HL-60 (cell line): Measurements from ENCODE around the gene CNDP2.

Experiments used
- DNase-seq, 2 experiments: peaks; one replicate each; pipeline ENCODE4 v3.0.0-alpha.2; 2010 to 2020; ENCODE audit warnings: low read depth in 1 of 2, low spot score in 1 of 2
- H3K27ac ChIP-seq: fragments of 250-450 bp; sonication (Bioruptor Pico); replicated peaks from 2 replicates; pipeline ENCODE4 v1.5.1; 2020; ENCODE audit warnings: mild to moderate bottlenecking, moderate library complexity
- H3K27me3 ChIP-seq: fragments of 250-450 bp; sonication (Bioruptor Pico); 2 replicates; pipeline ENCODE4 v1.5.1; 2021; ENCODE audit warnings: mild to moderate bottlenecking, moderate library complexity; ENCODE audit not compliant: insufficient read depth, poor library complexity, severe bottlenecking
- H3K4me3 ChIP-seq: replicated peaks from 2 replicates; pipeline ENCODE4 v1.5.1; 2011; ENCODE audit warnings: mild to moderate bottlenecking, control low read depth, low read length; ENCODE audit not compliant: insufficient read depth
- CTCF ChIP-seq: IDR thresholded peaks from one replicate; pipeline ENCODE4 v1.5.1; 2011; ENCODE audit warnings: low read length, control low read depth, inconsistent platforms; ENCODE audit not compliant: insufficient read depth
- GABPA ChIP-seq: IDR thresholded peaks from 2 replicates; pipeline ENCODE4 v1.6.1; 2012; ENCODE audit warnings: low read depth
- POLR2AphosphoS5 ChIP-seq: IDR thresholded peaks from 2 replicates; pipeline ENCODE4 v1.6.1; 2012; ENCODE audit warnings: low read depth
- REST ChIP-seq: IDR thresholded peaks from 2 replicates; pipeline ENCODE4 v1.6.1; 2012; ENCODE audit warnings: low read depth; ENCODE audit not compliant: insufficient replicate concordance
- SPI1 ChIP-seq: IDR thresholded peaks from 2 replicates; pipeline ENCODE4 v1.6.1; 2012; ENCODE audit warnings: low read depth, mild to moderate bottlenecking, borderline replicate concordance

CNDP2 gene

GRCh38 chr18:74506448-74507084 lies 10.4 kb downstream of the CNDP2 start:
- Histone ChIP-seq H3K27ac (no peak overlapping the region), H3K4me3 (no peak overlapping the region), H3K27me3 (no peaks in the 10 kb centered on the region)
- TF ChIP-seq POLR2AphosphoS5: no peak
- TF ChIP-seq CTCF: no peak
- no peak for TF ChIP-seq REST
- TF ChIP-seq GABPA: no peak
- TF ChIP-seq SPI1: no peak
- no peak for DNase-seq

GRCh38 chr18:74507097-74507881 lies 11.1 kb downstream of the CNDP2 start:
- no peak for DNase-seq
- Histone ChIP-seq H3K27me3 (no peaks in the 10 kb centered on the region), H3K4me3 (no peak overlapping the region), H3K27ac (no peak overlapping the region)
- TF ChIP-seq POLR2AphosphoS5 (no peak), REST (no peak)

GRCh38 chr18:74507927-74508326 lies 11.8 kb downstream of the CNDP2 start:
- Histone ChIP-seq H3K27ac (no peak overlapping the region), H3K27me3 (no peaks in the 10 kb centered on the region), H3K4me3 (no peak overlapping the region)
- no peak for TF ChIP-seq SPI1
- TF ChIP-seq POLR2AphosphoS5: no peak
- TF ChIP-seq GABPA: no peak
- no peak for DNase-seq

- Histone ChIP-seq H3K4me3 (no peak overlapping the region), H3K27me3 (no peaks in the 10 kb centered on the region), H3K27ac (no peak overlapping the region)
- TF ChIP-seq CTCF: no peak
- no peak for TF ChIP-seq POLR2AphosphoS5
- TF ChIP-seq REST: no peak
- no peak for TF ChIP-seq SPI1
- no peak for TF ChIP-seq GABPA
- DNase-seq: no peak
Measured at GRCh38 chr18:74508366-74508765, 12.2 kb downstream of the CNDP2 start.
